Testis (tissue), 2 donors: ENCODE results near the gene FOXJ3.

Experiments
- POLR2A ChIP-seq: fragments of 450-650 bp; IDR thresholded peaks from one replicate; pipeline ENCODE4 v1.6.1; 2017; ENCODE audit warnings: antibody characterized with exemption, mild to moderate bottlenecking, moderate library complexity
- TF ChIP-seq, protein P1 (sequence below), 3 experiments: fragments of 450-650 bp in 2 of 3; fragments of 200-600 bp in 1 of 3; sonication (generic) in 1 of 3; IDR thresholded peaks; one replicate each; pipeline ENCODE4 v1.5.1; 2016 to 2019; ENCODE audit warnings: antibody characterized with exemption in 3 of 3, mild to moderate bottlenecking in 2 of 3, moderate library complexity in 1 of 3

DNA sequence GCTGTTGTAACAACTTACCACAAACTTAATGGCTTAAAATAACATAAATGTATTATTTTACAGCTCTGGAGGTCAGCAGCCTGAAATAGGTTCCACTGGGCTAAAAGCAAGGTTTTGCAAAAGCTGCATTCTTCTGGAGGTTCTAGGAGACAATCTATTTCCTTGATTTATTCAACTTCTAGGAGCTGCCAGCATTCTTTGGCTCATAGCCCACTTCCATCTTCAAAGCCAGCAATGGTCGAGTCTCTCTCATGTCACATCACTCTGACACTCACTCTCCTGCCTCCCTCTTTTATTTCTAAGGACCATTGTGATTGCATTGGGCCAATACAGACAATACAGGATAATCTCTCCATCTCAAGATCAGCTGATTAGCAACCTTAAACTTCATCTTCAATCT is 15.1 kb upstream of the FOXJ3 start:
- no peak for TF ChIP-seq POLR2A
- TF ChIP-seq, protein P1, sequence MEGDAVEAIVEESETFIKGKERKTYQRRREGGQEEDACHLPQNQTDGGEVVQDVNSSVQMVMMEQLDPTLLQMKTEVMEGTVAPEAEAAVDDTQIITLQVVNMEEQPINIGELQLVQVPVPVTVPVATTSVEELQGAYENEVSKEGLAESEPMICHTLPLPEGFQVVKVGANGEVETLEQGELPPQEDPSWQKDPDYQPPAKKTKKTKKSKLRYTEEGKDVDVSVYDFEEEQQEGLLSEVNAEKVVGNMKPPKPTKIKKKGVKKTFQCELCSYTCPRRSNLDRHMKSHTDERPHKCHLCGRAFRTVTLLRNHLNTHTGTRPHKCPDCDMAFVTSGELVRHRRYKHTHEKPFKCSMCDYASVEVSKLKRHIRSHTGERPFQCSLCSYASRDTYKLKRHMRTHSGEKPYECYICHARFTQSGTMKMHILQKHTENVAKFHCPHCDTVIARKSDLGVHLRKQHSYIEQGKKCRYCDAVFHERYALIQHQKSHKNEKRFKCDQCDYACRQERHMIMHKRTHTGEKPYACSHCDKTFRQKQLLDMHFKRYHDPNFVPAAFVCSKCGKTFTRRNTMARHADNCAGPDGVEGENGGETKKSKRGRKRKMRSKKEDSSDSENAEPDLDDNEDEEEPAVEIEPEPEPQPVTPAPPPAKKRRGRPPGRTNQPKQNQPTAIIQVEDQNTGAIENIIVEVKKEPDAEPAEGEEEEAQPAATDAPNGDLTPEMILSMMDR (IDR thresholded peaks at IDR 0.05): no peak
